T follicular helper cell (primary cell): Measurements from ENCODE around the gene PHKB.

Experiments
- DNase-seq: peaks from one replicate; pipeline ENCODE4 v3.0.0-alpha.2; 2020; ENCODE audit warnings: low read depth

The PHKB gene

DNA sequence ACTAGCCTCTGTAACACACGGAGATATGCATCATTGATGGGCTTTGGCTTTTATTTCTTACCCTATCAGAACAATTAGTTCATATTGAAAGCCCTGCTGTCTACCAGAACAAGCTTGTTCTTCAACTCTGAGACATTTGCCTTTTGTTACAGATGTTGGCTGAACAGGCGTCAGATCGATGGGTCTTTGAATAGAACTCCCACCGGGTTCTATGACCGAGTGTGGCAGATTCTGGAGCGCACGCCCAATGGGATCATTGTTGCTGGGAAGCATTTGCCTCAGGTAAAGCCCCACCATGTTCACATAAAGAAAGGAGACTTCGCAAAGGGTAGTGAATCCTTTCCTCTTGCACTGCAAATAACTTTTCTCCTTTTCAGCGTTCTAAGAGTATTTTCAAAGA is 232.1 kb downstream of the PHKB start:
- no peak for DNase-seq

DNA sequence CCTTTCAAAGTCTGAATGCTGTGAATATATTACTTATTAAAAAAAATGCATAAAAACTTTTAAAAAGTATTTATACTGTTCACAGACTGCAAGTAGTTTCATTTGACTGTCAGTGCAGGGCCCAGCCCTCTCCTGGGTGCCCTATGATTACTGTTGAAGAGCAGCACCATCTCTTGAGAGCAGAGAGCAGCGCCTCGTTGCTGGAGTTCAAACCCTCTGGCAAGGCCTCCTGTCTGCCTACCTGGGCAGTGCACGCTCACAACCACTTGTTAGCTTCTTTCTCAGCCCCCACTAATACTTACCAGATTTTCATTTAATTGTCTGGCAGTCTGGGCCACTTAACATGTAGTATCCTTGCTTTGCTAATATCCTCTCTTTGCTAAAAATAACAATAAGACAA is 233.4 kb downstream of the PHKB start:
- DNase-seq = no peak

DNA sequence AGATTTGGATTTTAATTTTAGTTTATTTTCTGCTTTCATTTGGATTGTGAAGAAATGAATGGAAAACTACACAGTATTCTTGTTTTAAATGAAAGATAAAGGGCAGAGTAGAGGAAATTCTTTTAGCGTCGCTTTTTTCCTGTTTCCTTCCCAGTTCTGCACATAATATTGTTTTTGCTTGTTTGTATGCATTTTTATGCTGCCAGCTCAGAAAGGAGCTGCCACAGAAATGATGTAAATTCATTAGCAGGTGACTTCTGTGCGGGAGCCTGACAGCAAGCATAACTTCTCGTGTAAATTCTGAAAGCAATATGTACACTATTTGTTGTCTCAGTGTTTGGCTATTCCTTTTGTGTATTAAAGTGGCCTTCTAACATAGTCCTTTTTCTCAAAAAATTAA is 234.6 kb downstream of the PHKB start:
- DNase-seq = no peak

DNA sequence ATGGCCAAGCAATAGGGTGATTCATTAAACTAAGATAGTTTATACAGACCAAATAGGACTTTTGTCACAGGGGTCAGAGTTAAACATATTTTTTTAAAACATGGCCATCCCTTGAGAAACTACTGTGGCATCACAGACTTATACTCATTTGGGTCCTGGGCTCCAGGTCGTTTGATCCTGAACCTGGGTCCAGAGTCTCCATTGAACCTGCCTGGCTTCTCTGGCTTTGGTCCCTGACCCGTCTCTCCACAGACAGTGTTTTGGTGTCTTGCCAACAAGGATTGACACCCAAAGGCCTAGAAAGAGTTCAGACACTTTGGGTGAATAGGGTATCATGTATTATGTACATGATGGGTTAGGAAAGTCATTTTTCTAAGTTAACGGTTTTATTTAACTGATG is 236.7 kb downstream of the PHKB start:
- no peak for DNase-seq

DNA sequence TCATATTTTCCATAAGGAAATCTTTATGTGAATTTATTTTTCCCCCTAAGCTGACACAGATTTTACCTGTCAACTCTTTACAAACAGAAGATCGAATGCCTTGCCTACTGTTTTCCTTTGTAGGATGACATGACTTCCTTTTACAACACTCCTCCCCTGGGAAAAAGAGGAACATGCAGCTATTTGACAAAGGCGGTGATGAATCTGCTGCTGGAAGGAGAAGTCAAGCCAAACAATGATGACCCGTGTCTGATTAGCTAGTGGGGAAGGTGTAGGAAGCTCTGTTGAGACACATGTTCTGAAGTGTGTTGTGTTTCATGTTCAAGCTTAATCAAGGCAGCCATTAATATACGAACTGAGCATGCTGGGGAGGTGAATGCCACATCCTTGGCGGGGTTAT is 238.0 kb downstream of the PHKB start:
- no peak for DNase-seq

DNA sequence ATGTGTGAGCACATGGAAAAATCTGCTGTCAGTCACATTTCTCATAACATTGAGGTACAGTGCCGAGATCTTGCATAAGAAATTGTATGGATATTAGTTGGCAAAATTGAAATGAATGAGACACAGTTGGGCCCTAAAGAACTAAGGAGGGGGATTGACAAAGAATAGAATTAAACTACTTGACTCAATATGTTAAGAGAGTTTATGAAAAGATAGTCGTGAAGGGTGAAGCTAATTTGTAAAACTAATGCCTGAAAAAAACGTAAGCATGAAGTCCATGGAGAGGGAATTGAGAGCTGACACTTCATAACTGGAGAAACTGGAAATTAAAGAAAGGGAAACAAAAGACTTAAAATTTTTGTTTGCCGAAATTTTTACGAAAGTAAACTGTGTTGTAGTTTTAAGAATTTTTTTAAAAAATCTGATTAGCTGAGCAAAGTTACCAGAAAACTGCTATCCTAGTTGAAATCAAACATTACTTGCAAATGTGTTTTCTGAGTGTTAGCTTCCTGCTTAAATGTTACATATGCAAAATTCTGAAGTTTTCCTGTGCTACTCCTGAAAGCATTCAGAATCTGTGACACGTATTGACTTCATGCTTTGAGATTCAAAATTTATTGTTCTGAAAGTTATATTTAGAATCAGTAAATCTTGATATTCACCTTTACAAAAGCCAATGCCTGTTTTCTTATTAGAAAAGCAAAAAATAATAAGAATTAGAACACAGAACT is 239.9 kb downstream of the PHKB start:
- no peak for DNase-seq

DNA sequence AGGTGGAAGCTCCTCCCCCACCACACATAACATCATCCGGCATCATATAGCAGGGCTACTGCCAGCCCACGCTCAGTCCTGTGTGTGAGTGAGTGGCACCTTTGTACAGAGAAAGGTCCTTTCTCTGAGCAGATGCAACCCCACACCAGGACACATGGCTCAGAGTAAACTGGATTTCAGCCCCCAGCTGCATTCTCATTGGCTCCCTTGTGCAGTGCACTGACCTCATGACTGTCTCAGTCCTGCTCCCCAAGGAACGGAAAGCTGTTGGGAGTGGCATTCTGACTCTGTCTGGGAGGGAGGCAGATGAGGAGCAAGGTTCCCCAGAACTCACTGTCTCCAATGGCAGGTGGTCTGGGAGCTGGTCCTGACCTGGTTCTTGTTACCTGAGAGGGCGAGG is 244.1 kb downstream of the PHKB start:
- no peak for DNase-seq

DNA sequence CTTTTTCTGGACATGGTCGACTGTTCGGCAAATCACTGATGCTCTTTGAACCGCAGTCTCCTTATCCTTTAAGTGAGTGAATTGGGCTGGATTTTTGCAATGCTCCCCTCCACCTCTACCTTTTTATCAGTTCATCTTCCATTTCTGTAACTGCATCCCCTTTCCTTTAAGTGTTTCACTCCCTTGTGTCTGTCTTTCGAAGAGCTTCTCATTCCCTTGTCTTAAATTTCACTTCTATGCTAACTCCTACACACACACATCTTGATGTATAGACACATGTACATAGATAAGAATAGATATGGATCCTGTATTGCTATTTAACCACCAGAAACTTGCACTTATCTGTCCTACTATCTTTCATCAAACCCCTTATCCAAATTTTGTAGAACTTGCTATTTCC is 250.7 kb downstream of the PHKB start:
- DNase-seq = no peak

DNA sequence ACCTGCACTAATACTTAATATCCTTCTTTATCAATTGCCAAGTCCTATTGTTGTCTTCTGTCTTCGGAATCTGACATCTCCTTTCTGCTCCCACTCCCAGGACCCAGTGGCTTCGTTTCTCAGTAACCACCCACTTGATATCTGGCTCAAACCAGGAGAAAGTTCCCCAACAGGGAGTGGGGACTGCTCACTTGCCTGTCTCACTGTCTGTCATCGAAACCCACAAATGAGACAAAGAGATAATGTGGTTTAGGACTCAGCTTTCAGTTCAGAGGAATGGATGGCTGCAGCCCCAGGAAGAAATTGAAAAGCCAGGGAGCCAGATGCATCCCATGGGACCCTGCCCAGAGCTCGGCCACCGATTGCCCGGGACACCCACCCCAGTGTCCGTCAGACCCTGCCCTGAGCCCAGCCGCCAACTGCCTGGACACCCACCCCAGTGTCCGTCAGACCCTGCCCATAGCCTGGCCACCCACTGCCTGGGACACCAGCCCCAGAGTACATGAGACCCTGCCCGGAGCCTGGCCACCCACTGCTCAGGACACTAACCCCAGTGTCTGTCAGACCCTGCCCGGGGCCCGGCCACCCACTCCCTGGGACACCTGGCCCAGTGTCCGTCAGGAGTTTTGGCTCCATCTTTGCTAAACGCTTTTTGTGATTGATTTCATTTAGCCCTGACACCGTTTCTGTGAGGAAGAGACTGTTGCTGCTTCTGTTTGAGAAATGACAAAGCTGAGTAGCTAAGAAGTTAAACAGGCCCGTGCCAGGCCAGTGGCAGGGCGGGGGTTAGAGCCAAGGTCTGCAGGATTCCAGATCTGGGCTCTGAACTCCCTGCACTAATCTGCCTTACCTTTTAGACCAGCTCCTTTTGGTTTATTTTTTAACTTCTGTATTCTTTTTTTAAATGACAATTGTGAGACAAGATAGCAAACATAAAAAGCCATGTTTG is 251.4 kb downstream of the PHKB start:
- no peak for DNase-seq

DNA sequence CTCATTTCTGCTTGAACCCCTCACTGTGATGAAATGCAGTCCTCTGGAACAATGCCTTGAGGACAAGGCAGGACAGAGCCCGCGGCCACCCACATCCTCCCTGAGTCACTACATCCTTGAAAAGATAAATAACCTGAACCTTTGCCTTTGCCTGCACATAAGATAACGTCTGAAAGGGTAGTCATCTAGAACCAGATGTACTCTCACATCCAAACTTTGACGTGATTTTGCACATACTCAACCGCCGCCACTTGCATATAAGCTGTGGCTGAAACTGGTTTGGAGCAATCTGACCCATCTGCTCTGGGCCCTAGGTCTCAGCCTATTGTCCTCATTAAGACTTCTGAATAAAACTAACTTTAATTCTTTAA is 252.1 kb downstream of the PHKB start:
- DNase-seq = no peak

DNA sequence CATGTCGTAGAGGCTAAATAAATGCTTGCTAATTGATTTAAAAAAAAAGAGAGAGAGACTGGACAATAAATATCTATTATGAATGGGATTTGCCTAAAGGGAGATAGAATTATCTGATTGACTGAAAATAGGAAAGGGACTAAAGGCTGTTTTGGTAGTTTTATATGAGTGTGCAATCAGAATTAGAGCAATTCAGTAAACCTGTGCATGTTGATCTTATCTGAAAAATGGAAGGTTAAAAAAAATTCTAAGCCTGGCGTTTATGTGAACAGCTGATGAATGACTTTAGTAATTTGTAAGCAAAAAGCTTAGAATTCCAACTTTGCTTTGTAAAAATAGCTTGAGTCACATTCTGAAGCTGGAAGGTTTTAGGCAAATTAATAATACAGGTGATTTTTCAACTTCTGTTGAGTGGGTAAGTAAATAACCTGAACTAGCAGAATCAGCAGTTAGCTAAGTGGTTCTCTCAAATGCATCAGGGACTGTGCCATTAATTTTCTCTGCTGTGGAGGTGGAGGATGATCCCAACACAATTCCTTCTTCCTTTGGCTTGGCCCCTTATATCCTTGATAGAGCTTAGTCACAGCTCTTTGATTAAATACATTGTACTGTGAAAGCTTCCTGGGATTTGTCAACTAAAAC is 254.4 kb downstream of the PHKB start:
- DNase-seq = no peak

DNA sequence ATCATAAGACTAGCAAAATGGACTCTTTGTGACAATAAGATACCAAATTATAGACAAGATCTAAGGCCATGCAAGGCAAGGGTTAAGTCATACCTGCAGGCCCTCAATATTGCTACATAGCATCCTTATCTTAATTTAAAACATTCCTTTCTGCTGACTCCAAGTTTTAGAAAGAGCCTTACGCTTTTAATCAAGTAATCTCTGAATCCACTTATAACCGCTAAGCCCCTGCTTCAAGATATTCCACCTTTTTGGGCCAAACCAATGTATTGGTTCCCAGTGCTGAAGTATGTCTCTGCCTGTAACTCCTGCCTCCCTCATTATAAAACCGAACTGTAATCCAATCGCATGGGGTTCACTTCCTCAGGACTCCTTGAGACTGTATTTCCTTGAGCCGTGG is 255.4 kb downstream of the PHKB start:
- no peak for DNase-seq

DNA sequence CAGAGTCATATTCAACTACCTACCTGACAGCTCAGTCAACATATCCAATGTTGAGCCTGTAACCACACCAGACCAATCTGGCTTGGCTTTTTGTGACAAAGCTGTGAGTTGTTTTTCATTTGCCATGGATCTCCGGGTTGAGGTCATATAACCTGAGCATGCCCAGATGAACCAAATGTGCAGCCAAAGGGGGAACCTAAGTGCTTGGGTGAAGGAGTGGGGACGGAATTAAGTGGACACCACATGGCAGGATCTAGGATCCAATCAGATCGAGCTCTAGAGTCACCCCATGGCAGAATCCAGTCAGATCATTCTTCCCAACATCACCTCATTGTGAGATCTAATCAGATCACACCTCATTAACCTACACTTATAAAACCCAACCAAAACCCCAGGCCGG is 258.6 kb downstream of the PHKB start:
- DNase-seq = no peak

DNA sequence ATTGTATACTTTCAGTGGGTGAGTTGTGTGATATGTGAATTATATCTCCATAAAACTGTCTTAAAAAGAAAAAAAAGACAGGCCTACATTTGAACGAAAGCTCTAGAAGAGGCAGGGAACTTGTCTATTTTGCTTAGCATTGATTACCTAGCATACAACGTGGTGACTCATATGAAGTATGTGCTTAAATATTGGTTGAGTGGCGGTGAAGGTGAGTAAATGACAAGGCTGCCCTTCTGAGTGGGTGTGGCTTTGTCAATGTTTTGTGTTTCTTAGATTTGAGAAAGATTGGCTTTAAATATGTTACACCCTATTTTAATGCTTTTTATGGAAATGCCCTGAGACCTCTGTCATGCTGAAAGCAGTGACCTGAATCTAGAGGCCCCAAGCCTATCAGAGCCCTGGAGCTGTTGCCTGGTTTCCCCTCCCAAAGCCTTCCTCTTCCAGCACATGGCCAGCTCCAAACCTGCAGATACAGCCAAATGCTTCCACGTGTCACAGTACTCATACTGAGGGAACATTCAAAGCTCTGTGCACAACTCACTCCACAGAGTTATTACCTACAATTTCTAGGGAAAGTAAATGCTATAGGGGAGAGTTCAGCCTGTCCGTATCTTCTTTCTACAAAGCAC is 260.0 kb downstream of the PHKB start:
- no peak for DNase-seq

DNA sequence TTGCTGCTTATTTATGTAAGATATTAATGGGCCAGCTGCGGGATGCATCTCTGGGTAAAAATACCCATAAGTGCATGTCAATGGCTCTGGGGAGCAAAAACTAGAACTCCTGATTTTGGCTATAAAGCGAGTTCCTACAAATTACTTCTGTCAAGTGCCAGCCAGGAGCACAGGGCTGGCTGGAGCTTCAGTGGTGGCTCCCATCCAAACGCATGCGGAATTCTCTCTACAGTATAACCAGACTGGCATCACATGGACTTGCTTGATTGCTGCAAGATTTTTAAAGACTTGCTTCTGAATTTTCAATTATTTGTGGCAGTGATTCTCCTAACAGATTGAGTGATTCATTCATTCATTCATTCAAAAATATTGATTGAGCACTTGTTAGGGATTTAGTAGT is 260.9 kb downstream of the PHKB start:
- DNase-seq = no peak

DNA sequence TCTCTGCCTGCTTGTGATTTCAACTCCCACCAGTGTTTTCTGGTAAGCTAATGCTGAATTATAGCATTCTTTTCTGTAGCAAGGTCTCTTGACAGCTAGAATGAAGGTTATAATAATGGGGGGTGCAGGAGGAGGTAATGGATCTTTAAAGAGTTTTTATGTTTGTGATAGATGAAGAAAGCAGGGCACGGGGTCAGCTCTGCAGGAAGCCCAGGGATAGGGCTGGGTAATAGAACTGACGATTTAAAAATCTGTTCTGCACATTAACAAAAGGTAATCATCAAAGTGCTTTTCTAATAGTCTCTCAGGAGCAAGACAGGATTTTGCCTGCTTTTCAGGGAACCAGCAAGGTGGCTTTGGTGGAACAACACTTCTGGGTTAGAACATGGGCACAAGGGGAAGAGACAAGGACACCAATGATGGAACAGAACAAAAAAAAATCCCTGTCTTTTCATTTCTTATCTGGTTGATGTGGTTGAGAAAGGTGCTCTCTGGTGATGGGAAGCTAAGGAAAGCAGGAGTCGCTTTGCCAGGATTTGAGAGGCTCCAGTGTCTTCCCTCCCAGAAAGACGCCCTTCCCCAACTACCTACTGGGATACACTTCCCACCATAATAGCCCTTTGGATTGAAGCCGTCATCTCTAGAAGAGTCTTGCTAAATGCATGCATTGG is 263.1 kb downstream of the PHKB start:
- no peak for DNase-seq

DNA sequence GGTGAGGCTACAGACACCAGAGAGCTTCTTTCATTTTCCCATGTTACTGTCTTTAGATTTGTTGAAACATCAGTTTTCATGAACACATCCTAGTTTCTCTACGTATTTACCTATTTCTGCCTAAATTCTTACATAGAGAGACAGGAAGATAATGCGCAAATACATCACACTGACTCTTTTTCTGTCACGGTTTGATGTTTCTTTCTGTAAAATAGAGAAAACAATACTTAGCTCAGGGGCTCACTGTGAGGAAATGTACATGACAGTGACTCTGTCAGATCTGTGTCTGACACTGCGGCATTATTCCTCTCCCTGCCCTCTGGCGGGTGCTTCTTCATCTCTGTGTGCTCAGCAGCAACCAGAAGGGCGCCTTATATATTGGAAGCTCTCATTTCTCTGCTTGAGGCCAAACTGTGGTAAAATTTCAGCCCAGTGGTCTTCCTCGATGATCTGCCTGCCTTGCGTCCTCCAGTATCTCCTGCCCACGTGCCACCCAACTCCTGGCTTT is 264.1 kb downstream of the PHKB start:
- no peak for DNase-seq

DNA sequence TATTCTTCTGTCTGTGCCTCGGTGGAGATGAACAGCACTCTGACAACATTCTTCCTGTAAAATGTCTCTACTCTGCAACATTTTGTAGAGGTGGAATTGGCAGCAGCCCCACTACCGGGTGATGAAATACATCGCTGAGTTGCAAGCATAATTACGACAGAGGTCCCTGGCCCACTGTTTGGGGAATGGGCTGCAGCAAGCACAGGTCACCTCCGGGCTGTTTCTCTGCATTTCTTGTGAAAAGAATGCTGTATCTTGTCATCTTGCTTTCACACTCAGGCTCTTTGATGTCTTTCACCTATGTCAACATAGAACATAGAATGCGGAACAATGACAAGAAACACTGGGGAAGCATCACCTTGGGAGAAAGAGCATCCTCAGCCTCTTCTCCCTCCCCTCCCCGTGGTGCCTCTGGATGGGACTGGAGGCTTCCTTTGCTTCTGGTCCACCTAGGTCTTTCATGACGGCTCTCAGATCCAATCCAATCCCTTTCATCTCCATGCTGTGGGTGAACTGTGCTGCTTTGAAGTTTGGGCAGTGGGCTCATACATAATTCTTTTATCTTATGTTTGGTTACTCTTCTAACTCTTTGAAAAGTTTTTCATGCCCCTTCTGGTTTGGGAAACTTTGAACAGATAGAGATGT is 265.0 kb downstream of the PHKB start:
- DNase-seq = no peak

DNA sequence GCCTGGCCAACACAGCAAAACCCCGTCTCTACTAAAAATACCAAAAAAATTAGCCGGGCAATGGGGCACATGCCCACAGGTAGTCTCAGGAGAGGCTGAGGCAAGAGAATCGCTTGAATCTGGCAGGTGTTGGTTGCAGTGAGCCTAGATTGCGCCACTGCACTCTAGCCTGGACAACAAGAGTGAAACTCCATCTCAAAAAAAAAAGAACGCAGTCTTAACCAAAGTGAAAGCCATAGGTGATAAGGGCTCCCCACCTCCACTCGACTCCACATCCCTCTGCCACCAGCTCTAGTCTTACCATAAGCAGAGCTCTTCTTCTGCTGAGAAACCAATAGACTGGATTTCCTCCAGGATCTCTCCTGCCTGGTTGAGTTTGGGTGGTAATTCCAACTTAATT is 266.0 kb downstream of the PHKB start:
- DNase-seq = no peak

DNA sequence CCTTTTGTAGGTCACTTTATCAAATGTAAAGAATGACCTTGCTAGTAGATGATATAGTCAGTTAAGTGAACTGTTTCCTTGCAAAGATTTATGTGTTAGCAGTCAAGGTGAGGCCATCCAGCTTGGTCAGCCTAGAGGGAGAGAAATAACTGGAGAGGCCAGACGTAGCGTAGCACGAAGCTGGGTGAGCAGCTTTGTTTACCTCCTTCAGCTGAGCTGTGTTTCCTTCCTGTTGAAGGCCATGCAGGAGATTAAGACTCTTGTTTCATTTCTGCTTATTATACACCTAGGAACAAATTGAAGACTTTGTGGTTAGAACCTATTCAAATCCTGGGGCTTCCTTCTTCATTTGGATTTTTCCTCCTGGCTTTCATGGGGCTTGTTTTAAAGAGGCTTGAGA is 267.1 kb downstream of the PHKB start:
- no peak for DNase-seq

DNA sequence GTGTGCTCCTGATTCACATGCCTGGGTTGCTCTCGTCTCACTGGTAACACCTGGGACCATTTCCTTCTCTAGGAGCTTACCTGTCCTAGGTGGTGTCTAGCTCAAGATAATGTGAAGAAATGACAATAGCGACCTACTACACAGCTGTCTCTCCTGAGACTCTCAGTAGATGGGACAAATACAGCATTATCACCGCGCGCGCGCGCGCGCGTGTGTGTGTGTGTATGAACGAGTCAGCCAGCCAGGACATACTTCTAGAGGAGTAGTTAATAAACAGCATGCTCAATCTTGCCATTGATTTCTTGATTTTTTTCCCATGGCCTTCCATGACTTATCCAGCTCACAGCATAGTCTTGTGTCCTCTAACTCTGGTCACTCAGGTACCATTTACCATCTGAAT is 268.6 kb downstream of the PHKB start:
- no peak for DNase-seq
